Measurements from ENCODE around the gene SNCA.

DNA sequence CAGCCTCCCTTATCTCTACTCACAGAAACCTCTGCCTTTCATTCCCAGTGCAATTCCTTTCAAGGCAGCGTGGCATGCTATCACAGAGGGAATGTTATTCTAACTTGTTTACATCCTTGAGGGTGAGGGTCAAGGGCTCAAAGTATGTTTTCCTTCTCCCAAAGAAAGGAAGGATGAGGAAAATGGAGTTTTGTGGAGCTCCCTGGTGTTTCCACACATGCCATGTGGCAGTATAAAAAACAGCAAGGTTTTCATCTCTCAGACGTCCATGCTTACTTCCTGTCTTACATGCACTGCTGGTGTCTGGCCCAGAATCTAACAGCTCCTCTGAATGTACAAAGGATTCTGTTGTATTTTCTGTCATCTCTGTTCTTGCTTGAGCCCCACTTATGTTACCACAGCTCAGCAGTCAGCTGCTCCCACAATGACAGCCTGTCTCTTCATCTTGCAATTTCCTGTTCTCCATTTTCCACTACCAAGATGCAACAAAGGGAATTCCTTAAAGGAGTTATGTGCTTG, 128.0 kb downstream of the SNCA start:
- TF ChIP-seq, protein P1, sequence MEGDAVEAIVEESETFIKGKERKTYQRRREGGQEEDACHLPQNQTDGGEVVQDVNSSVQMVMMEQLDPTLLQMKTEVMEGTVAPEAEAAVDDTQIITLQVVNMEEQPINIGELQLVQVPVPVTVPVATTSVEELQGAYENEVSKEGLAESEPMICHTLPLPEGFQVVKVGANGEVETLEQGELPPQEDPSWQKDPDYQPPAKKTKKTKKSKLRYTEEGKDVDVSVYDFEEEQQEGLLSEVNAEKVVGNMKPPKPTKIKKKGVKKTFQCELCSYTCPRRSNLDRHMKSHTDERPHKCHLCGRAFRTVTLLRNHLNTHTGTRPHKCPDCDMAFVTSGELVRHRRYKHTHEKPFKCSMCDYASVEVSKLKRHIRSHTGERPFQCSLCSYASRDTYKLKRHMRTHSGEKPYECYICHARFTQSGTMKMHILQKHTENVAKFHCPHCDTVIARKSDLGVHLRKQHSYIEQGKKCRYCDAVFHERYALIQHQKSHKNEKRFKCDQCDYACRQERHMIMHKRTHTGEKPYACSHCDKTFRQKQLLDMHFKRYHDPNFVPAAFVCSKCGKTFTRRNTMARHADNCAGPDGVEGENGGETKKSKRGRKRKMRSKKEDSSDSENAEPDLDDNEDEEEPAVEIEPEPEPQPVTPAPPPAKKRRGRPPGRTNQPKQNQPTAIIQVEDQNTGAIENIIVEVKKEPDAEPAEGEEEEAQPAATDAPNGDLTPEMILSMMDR (IDR thresholded peaks at IDR 0.05), result no peak
- no peak for TF ChIP-seq POLR2A (IDR thresholded peaks at IDR 0.05)
